Colonic mucosa (tissue), 4 donors: ENCODE data around the gene P2RY8. TPM values are rescaled to one million over a fixed set of nuclear protein-coding genes. Genes with fewer than 3 reads are reported as not detected.
"Not testable (repeated sequence)": the region's sequence is repeated elsewhere in the genome, so short reads cannot be mapped to it uniquely, and the experiment has no call there.

Source experiments
- DNase-seq: peaks from one replicate; pipeline ENCODE4 v3.0.0-alpha.2; 2020
- H3K27ac ChIP-seq: fragments of 200-600 bp; one replicate; pipeline ENCODE4 v1.8.0; 2021
- H3K27me3 ChIP-seq: fragments of 200-600 bp; one replicate; pipeline ENCODE4 v1.8.0; 2021
- H3K36me3 ChIP-seq: fragments of 200-600 bp; one replicate; pipeline ENCODE4 v1.8.0; 2021
- H3K4me1 ChIP-seq: fragments of 200-600 bp; one replicate; pipeline ENCODE4 v1.8.0; 2021; ENCODE audit warnings: mild to moderate bottlenecking
- H3K4me3 ChIP-seq: fragments of 200-600 bp; one replicate; pipeline ENCODE4 v1.8.0; 2021
- H3K9ac ChIP-seq, 2 donors: one replicate each; pipeline ENCODE4 v1.7.0; 2013; ENCODE audit warnings: control low read depth in 2 of 2, low read depth in 2 of 2, low read length in 2 of 2
- H3K9me3 ChIP-seq: fragments of 200-600 bp; one replicate; pipeline ENCODE4 v1.8.0; 2021
- CTCF ChIP-seq: fragments of 200-600 bp; IDR thresholded peaks from one replicate; pipeline ENCODE4 v1.8.0; 2022; ENCODE audit warnings: antibody characterized with exemption, mild to moderate bottlenecking
- intact Hi-C: fragments of 100-400 bp; cut with DNase I; formaldehyde crosslinking; loops from one replicate; pipeline ENCODE4 v1.14.1; 2022
- total RNA-seq, 2 donors: library from RNA; stranded (reverse); fragmentation: NEBNext Ultra II Directional in 1 of 2; extraction: Animal tissue kit (Norgen Biotek cat#: 25700) in 1 of 2; gene quantifications; one replicate each; pipeline ENCODE4 v1.2.1, GENCODE V29; 2021
- donor health status: healthy.
- donor health status: DM: no; HTN: no; CAD: no.
- donor health status: DM: no; HTN: no; CAD: no.

The P2RY8 gene
- total RNA-seq, 2 donors from 2014 or later: 1.3 TPM

DNA sequence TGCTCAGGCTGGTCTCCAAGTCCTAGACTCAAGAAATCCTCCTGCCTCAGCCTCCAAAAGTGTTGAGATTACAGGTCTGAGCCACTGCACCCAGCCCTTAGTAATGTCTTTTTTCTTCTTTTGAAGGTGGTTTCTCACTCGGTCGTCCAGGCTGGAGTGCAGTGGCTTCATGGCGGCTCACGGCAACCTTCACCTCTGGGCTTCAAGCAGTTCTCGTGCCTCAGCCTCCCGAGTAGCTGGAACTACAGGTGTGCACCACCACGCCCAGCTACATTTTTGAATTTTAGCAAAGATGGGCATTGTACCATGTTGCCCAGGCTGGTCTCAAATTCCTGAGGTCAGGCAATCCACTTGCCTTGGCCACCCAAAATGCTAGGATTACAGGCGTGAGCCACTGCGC, 52.0 kb downstream of the P2RY8 start:
- H3K27me3 ChIP-seq: no peaks in the 10 kb centered on the region
- no peaks in the 10 kb centered on the region for H3K4me1 ChIP-seq
- H3K4me3 ChIP-seq: no peak overlapping the region
- no peaks in the 10 kb centered on the region for H3K9me3 ChIP-seq
- no peak overlapping the region for H3K27ac ChIP-seq
- no peak for DNase-seq
- intact Hi-C loops: no loop called here
- H3K9ac ChIP-seq: no peak overlapping the region
- no peak for TF ChIP-seq CTCF
- no peaks in the 10 kb centered on the region for H3K36me3 ChIP-seq

DNA sequence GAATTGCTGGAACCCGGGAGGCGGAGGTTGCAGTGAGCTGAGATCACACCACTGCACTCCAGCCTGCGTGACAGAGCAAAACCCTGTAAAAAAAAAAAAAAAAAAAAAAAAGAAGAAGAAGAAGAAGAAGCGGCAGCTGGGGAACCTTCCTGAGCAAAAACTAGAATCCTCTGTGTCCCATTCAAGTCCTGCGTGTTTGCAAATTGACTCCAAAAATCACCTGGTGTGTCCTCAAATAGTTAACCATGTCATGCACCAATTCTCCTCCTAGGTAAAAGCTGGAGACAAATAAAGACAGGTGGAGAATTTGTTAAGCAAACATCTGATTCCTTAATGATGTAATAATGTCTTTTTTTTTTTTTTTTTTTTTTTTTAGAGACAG, 52.4 kb downstream of the P2RY8 start:
- no peak for DNase-seq
- H3K4me1 ChIP-seq: no peaks in the 10 kb centered on the region
- H3K9me3 ChIP-seq: no peaks in the 10 kb centered on the region
- H3K27me3 ChIP-seq: no peaks in the 10 kb centered on the region
- no peaks in the 10 kb centered on the region for H3K36me3 ChIP-seq
- H3K4me3 ChIP-seq: no peak overlapping the region
- H3K27ac ChIP-seq: no peak overlapping the region
- no peak for TF ChIP-seq CTCF
- H3K9ac ChIP-seq: no peak overlapping the region
- intact Hi-C loops: no loop called here

GRCh38 chrX:1483843-1484637, 52.9 kb downstream of the P2RY8 start:
- H3K9ac ChIP-seq: no peak overlapping the region
- no peaks in the 10 kb centered on the region for H3K36me3 ChIP-seq
- intact Hi-C loops: no loop called here
- H3K4me3 ChIP-seq: no peak overlapping the region
- no peaks in the 10 kb centered on the region for H3K27me3 ChIP-seq
- no peaks in the 10 kb centered on the region for H3K9me3 ChIP-seq
- no peak for DNase-seq
- no peak for TF ChIP-seq CTCF
- no peak overlapping the region for H3K27ac ChIP-seq
- no peaks in the 10 kb centered on the region for H3K4me1 ChIP-seq

GRCh38 chrX:1482530-1482928, 54.5 kb downstream of the P2RY8 start:
- intact Hi-C loops, DNase-seq, H3K4me3 ChIP-seq, H3K9me3 ChIP-seq, H3K27ac ChIP-seq, H3K36me3 ChIP-seq, H3K4me1 ChIP-seq, H3K27me3 ChIP-seq: not testable (repeated sequence)
- peak overlapping the region in 1 of 2 donors; percentile 26 for H3K9ac ChIP-seq

GRCh38 chrX:1481636-1482529, 55.1 kb downstream of the P2RY8 start:
- DNase-seq: peak; percentile 57
- H3K36me3 ChIP-seq: no peaks in the 10 kb centered on the region
- H3K9ac ChIP-seq: peak overlapping the region in 1 of 2 donors; percentile 26
- H3K27me3 ChIP-seq: no peaks in the 10 kb centered on the region
- intact Hi-C loops: no loop called here
- H3K9me3 ChIP-seq: no peaks in the 10 kb centered on the region
- no peak overlapping the region for H3K27ac ChIP-seq
- TF ChIP-seq CTCF: no peak
- no peaks in the 10 kb centered on the region for H3K4me1 ChIP-seq
- H3K4me3 ChIP-seq: no peak overlapping the region
